PC-3 (cell line): ENCODE measurements around the gene TRIM66. TPM values are rescaled to one million over a fixed set of nuclear protein-coding genes. Genes with fewer than 3 reads are reported as not detected.

Experiments
- ATAC-seq: fragments of 200-7000 bp; cut with Tn5 transposase; 2 replicates; pipeline ENCODE4 v1.9.1; 2020; ENCODE audit warnings: mild to moderate bottlenecking, moderate library complexity
- BruUV-seq: library from RNA; stranded (reverse); fragments of 400-500 nt; replicated peaks from 2 replicates; lab custom pipeline; 2021; lab: Mats Ljungman, UMichigan
- CTCF ChIA-PET: fragments of 300-600 bp; sonication (Branson Sonifier 250); formaldehyde crosslinking; loops from one replicate; lab custom pipeline; 2022; ENCODE audit warnings: antibody characterized with exemption; lab: Charles Lee
- POLR2A ChIA-PET: fragments of 300-600 bp; sonication (Branson Sonifier 250); formaldehyde crosslinking; loops from one replicate; lab custom pipeline; 2022; ENCODE audit warnings: antibody characterized with exemption; ENCODE audit not compliant: unreplicated experiment; lab: Charles Lee
- DNase-seq: peaks from one replicate; pipeline ENCODE4 v3.0.0-alpha.2; 2015
- H2AFZ ChIP-seq: fragments of 300-600 bp; sonication (generic); 2 replicates; pipeline ENCODE4 v1.6.0; 2016; ENCODE audit warnings: antibody characterized with exemption, low read length
- H3F3A ChIP-seq: fragments of 300-600 bp; sonication (generic); one replicate; pipeline ENCODE4 v1.6.0; 2017; ENCODE audit warnings: antibody characterized with exemption, low read length, control low read depth, mild to moderate bottlenecking; ENCODE audit not compliant: unreplicated experiment
- H3K27ac ChIP-seq: fragments of 300-600 bp; sonication (generic); 2 replicates; pipeline ENCODE4 v1.5.1; 2016; ENCODE audit warnings: mild to moderate bottlenecking, low read length
- H3K27me3 ChIP-seq: fragments of 300-600 bp; sonication (generic); 2 replicates; pipeline ENCODE4 v1.6.1; 2016; ENCODE audit warnings: low read length, mixed read lengths
- H3K36me3 ChIP-seq: fragments of 300-600 bp; sonication (generic); 2 replicates; pipeline ENCODE4 v1.6.1; 2016; ENCODE audit warnings: low read depth, mixed run types, low read length, mixed read lengths
- H3K4me1 ChIP-seq: fragments of 300-600 bp; sonication (generic); 2 replicates; pipeline ENCODE4 v1.5.1; 2016; ENCODE audit warnings: low read length; ENCODE audit not compliant: insufficient read depth
- H3K4me2 ChIP-seq: fragments of 300-600 bp; sonication (generic); 2 replicates; pipeline ENCODE4 v1.6.0; 2016; ENCODE audit warnings: low read length
- H3K4me3 ChIP-seq: fragments of 300-600 bp; sonication (generic); 2 replicates; pipeline ENCODE4 v1.5.1; 2016; ENCODE audit warnings: mild to moderate bottlenecking, low read length, mixed read lengths
- H3K79me2 ChIP-seq: fragments of 300-600 bp; sonication (generic); 2 replicates; pipeline ENCODE4 v1.6.1; 2017; ENCODE audit warnings: low read length, mixed read lengths
- H3K9ac ChIP-seq: fragments of 300-600 bp; sonication (generic); 2 replicates; pipeline ENCODE4 v1.6.0; 2016; ENCODE audit warnings: mild to moderate bottlenecking, low read length
- H3K9me2 ChIP-seq: fragments of 300-600 bp; sonication (generic); replicated peaks from 2 replicates; pipeline ENCODE4 v1.6.1; 2016; ENCODE audit warnings: mixed run types, low read length, mixed read lengths
- H3K9me3 ChIP-seq: fragments of 300-600 bp; sonication (generic); 2 replicates; pipeline ENCODE4 v1.6.1; 2016; ENCODE audit warnings: low read length, mixed read lengths
- H4K20me1 ChIP-seq: fragments of 300-600 bp; sonication (generic); 2 replicates; pipeline ENCODE4 v1.6.1; 2016; ENCODE audit warnings: low read length, mixed read lengths
- EZH2 ChIP-seq: fragments of 300-600 bp; sonication (generic); IDR thresholded peaks from one replicate; pipeline ENCODE4 v1.6.1; 2017; ENCODE audit warnings: antibody characterized with exemption, mild to moderate bottlenecking, low read length; ENCODE audit not compliant: unreplicated experiment
- EZH2phosphoT487 ChIP-seq: fragments of 300-600 bp; sonication (generic); IDR thresholded peaks from 2 replicates; pipeline ENCODE4 v1.6.1; 2018; ENCODE audit warnings: mild to moderate bottlenecking, antibody characterized with exemption, low read length, borderline replicate concordance
- intact Hi-C: fragments of 100-400 bp; cut with micrococcal nuclease; formaldehyde crosslinking; loops from 2 replicates; pipeline ENCODE4 v1.9.0; 2023
- total RNA-seq: library from RNA; depleted of rRNA; stranded (reverse); fragments of >200 nt; gene quantifications from 2 replicates; pipeline ENCODE4 v1.2.3, GENCODE V29; 2014
- TF ChIP-seq, protein P1 (sequence below): fragments of 300-600 bp; sonication (generic); conservative IDR thresholded peaks from 2 replicates; pipeline ENCODE4 v1.5.1; 2017; ENCODE audit warnings: antibody characterized with exemption, low read depth, mild to moderate bottlenecking, low read length

Gene TRIM66
- total RNA-seq, 1 experiment from 2014 or later: 5.5 TPM

GRCh38 chr11:8707541-8708191 lies 25.2 kb upstream of the TRIM66 start:
- Histone ChIP-seq H3K4me3 (no peak overlapping the region), H3K4me1 (no peaks in the 10 kb centered on the region), H3K9ac (no peak overlapping the region), H3K36me3 (no peaks in the 10 kb centered on the region), H3K79me2 (no peaks in the 10 kb centered on the region), H3K9me3 (no peaks in the 10 kb centered on the region), H3K27ac (no peak overlapping the region), H3F3A (no peaks in the 10 kb centered on the region), H4K20me1 (no peaks in the 10 kb centered on the region), H3K9me2 (no peaks in the 10 kb centered on the region), H3K27me3 (no peaks in the 10 kb centered on the region), H2AFZ (no peak overlapping the region), H3K4me2 (no peak overlapping the region)
- intact Hi-C loops: no loop called here
- ChIA-PET POLR2A (no interaction called here), CTCF (no interaction called here)
- no TSS peak for BruUV-seq
- ATAC-seq: no peak
- no peak for TF ChIP-seq EZH2phosphoT487
- TF ChIP-seq, protein P1, sequence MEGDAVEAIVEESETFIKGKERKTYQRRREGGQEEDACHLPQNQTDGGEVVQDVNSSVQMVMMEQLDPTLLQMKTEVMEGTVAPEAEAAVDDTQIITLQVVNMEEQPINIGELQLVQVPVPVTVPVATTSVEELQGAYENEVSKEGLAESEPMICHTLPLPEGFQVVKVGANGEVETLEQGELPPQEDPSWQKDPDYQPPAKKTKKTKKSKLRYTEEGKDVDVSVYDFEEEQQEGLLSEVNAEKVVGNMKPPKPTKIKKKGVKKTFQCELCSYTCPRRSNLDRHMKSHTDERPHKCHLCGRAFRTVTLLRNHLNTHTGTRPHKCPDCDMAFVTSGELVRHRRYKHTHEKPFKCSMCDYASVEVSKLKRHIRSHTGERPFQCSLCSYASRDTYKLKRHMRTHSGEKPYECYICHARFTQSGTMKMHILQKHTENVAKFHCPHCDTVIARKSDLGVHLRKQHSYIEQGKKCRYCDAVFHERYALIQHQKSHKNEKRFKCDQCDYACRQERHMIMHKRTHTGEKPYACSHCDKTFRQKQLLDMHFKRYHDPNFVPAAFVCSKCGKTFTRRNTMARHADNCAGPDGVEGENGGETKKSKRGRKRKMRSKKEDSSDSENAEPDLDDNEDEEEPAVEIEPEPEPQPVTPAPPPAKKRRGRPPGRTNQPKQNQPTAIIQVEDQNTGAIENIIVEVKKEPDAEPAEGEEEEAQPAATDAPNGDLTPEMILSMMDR: no peak
- TF ChIP-seq EZH2: no peak
- no peak for DNase-seq

GRCh38 chr11:8706673-8707432 lies 24.4 kb upstream of the TRIM66 start:
- no peak for DNase-seq
- ChIA-PET POLR2A (no interaction called here), CTCF (no interaction called here)
- Histone ChIP-seq H3K4me1 (no peaks in the 10 kb centered on the region), H3K36me3 (no peaks in the 10 kb centered on the region), H3K4me2 (no peak overlapping the region), H3K9me2 (no peaks in the 10 kb centered on the region), H3K9me3 (no peaks in the 10 kb centered on the region), H3K9ac (no peak overlapping the region), H3K4me3 (no peak overlapping the region), H3K27me3 (no peaks in the 10 kb centered on the region), H2AFZ (no peak overlapping the region), H3K79me2 (no peaks in the 10 kb centered on the region), H4K20me1 (no peaks in the 10 kb centered on the region), H3F3A (no peaks in the 10 kb centered on the region), H3K27ac (no peak overlapping the region)
- no TSS peak for BruUV-seq
- intact Hi-C loops: no loop called here
- TF ChIP-seq EZH2 (no peak), EZH2phosphoT487 (no peak)
- TF ChIP-seq, protein P1: no peak
- no peak for ATAC-seq

DNA sequence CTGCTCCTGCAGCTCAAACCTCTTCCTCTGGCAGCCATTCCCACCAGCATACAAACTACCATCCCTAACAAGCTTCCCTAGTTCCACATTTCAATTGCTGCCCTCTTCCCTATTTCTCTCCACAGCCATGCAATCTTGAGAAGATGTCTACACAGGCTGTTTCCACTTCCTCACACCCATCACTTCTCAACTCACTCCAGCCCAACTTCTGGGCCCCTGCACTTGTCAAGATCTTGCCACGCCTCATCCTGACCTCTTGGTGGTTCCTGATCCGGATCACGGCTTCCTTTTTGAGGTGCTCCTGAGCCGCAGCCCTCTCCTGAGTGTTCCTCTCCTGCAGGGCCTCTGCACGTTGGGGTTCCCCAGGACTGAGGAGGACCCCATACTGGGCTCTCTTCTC lies 22.7 kb upstream of the TRIM66 start:
- Histone ChIP-seq H3K36me3 (no peaks in the 10 kb centered on the region; the same call in 1 of the 2 replicates), H3K79me2 (no peaks in the 10 kb centered on the region), H3K27ac (no peak overlapping the region), H3K4me1 (peaks cover 3% of the 10 kb centered on the region), H3K27me3 (no peaks in the 10 kb centered on the region), H3K9me3 (no peaks in the 10 kb centered on the region), H3K9me2 (no peaks in the 10 kb centered on the region), H3K4me3 (no peak overlapping the region), H3F3A (no peaks in the 10 kb centered on the region), H3K4me2 (no peak overlapping the region), H4K20me1 (no peaks in the 10 kb centered on the region), H2AFZ (no peak overlapping the region), H3K9ac (no peak overlapping the region)
- BruUV-seq: no TSS peak
- TF ChIP-seq, protein P1: no peak
- TF ChIP-seq EZH2 (no peak), EZH2phosphoT487 (no peak)
- CTCF ChIA-PET: no interaction called here
- DNase-seq: no peak
- no peak for ATAC-seq
- POLR2A ChIA-PET: no interaction called here
- intact Hi-C loops: no loop called here
